WTC11 (cell line): ENCODE results near the gene PGLYRP2.
A peak's percentile ranks its signal among the peaks of the same experiment; 100 is the strongest.

Experiments
- CTCF ChIP-seq: fragments of 200-600 bp; IDR thresholded peaks from 2 replicates; pipeline ENCODE4 v1.8.0; 2022; ENCODE audit warnings: antibody characterized with exemption
- ELF4 ChIP-seq: sonication (generic); formaldehyde crosslinking; IDR thresholded peaks from 2 replicates; pipeline ENCODE4 v1.8.1; 2022; ENCODE audit warnings: low read depth, mild to moderate bottlenecking, moderate library complexity, missing genetic modification reagents
- KAT7 ChIP-seq: sonication (generic); formaldehyde crosslinking; IDR thresholded peaks from 2 replicates; pipeline ENCODE4 v1.8.1; 2023; ENCODE audit warnings: missing genetic modification reagents, mild to moderate bottlenecking, borderline replicate concordance
- NR2C2 ChIP-seq: sonication (generic); formaldehyde crosslinking; IDR thresholded peaks from 2 replicates; pipeline ENCODE4 v1.8.0; 2022; ENCODE audit warnings: mild to moderate bottlenecking, missing genetic modification reagents
- SMAD4 ChIP-seq: sonication (generic); formaldehyde crosslinking; IDR thresholded peaks from 2 replicates; pipeline ENCODE4 v1.8.0; 2022; ENCODE audit warnings: mild to moderate bottlenecking, missing genetic modification reagents
- ZMAT4 ChIP-seq: fragments of 250-450 bp; sonication (Bioruptor Pico); IDR thresholded peaks from 2 replicates; pipeline ENCODE4 v1.9.0; 2021; ENCODE audit warnings: mild to moderate bottlenecking
- TF ChIP-seq, protein P1 (sequence below): sonication (generic); formaldehyde crosslinking; IDR thresholded peaks from 2 replicates; pipeline ENCODE4 v1.8.1; 2023; ENCODE audit warnings: mild to moderate bottlenecking, missing genetic modification reagents, borderline replicate concordance
- TF ChIP-seq, protein P2 (sequence below): sonication (generic); formaldehyde crosslinking; IDR thresholded peaks from 2 replicates; pipeline ENCODE4 v1.8.0; 2022; ENCODE audit warnings: mild to moderate bottlenecking, missing genetic modification reagents
- TF ChIP-seq, protein P3 (sequence below): sonication (generic); formaldehyde crosslinking; IDR thresholded peaks from 2 replicates; pipeline ENCODE4 v1.8.1; 2023; ENCODE audit warnings: mild to moderate bottlenecking, missing genetic modification reagents, moderate library complexity
- TF ChIP-seq, protein P4 (sequence below): sonication (generic); formaldehyde crosslinking; IDR thresholded peaks from 2 replicates; pipeline ENCODE4 v1.8.1; 2022; ENCODE audit warnings: missing genetic modification reagents, borderline replicate concordance
- TF ChIP-seq, protein P5 (sequence below): sonication (generic); formaldehyde crosslinking; IDR thresholded peaks from 2 replicates; pipeline ENCODE4 v1.8.0; 2023; ENCODE audit warnings: missing genetic modification reagents, mild to moderate bottlenecking, borderline replicate concordance
- TF ChIP-seq, protein P6 (sequence below): sonication (generic); formaldehyde crosslinking; IDR thresholded peaks from 2 replicates; pipeline ENCODE4 v1.8.0; 2022; ENCODE audit warnings: mild to moderate bottlenecking, missing genetic modification reagents

- no peak for TF ChIP-seq CTCF
- TF ChIP-seq, protein P1, sequence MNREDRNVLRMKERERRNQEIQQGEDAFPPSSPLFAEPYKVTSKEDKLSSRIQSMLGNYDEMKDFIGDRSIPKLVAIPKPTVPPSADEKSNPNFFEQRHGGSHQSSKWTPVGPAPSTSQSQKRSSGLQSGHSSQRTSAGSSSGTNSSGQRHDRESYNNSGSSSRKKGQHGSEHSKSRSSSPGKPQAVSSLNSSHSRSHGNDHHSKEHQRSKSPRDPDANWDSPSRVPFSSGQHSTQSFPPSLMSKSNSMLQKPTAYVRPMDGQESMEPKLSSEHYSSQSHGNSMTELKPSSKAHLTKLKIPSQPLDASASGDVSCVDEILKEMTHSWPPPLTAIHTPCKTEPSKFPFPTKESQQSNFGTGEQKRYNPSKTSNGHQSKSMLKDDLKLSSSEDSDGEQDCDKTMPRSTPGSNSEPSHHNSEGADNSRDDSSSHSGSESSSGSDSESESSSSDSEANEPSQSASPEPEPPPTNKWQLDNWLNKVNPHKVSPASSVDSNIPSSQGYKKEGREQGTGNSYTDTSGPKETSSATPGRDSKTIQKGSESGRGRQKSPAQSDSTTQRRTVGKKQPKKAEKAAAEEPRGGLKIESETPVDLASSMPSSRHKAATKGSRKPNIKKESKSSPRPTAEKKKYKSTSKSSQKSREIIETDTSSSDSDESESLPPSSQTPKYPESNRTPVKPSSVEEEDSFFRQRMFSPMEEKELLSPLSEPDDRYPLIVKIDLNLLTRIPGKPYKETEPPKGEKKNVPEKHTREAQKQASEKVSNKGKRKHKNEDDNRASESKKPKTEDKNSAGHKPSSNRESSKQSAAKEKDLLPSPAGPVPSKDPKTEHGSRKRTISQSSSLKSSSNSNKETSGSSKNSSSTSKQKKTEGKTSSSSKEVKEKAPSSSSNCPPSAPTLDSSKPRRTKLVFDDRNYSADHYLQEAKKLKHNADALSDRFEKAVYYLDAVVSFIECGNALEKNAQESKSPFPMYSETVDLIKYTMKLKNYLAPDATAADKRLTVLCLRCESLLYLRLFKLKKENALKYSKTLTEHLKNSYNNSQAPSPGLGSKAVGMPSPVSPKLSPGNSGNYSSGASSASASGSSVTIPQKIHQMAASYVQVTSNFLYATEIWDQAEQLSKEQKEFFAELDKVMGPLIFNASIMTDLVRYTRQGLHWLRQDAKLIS (CRISPR knock-in tag) = no peak
- TF ChIP-seq, protein P2, sequence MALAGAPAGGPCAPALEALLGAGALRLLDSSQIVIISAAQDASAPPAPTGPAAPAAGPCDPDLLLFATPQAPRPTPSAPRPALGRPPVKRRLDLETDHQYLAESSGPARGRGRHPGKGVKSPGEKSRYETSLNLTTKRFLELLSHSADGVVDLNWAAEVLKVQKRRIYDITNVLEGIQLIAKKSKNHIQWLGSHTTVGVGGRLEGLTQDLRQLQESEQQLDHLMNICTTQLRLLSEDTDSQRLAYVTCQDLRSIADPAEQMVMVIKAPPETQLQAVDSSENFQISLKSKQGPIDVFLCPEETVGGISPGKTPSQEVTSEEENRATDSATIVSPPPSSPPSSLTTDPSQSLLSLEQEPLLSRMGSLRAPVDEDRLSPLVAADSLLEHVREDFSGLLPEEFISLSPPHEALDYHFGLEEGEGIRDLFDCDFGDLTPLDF (CRISPR knock-in tag) = no peak
- TF ChIP-seq, protein P3, sequence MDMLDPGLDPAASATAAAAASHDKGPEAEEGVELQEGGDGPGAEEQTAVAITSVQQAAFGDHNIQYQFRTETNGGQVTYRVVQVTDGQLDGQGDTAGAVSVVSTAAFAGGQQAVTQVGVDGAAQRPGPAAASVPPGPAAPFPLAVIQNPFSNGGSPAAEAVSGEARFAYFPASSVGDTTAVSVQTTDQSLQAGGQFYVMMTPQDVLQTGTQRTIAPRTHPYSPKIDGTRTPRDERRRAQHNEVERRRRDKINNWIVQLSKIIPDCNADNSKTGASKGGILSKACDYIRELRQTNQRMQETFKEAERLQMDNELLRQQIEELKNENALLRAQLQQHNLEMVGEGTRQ (CRISPR knock-in tag) = no peak
- no peak for TF ChIP-seq KAT7 (CRISPR knock-in tag)
- TF ChIP-seq, protein P4, sequence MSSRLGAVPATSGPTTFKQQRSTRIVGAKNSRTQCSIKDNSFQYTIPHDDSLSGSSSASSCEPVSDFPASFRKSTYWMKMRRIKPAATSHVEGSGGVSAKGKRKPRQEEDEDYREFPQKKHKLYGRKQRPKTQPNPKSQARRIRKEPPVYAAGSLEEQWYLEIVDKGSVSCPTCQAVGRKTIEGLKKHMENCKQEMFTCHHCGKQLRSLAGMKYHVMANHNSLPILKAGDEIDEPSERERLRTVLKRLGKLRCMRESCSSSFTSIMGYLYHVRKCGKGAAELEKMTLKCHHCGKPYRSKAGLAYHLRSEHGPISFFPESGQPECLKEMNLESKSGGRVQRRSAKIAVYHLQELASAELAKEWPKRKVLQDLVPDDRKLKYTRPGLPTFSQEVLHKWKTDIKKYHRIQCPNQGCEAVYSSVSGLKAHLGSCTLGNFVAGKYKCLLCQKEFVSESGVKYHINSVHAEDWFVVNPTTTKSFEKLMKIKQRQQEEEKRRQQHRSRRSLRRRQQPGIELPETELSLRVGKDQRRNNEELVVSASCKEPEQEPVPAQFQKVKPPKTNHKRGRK (CRISPR knock-in tag) = 0 out of 2 replicates have a peak, but pooled peaks have one; percentile 32
- no peak for TF ChIP-seq ELF4 (CRISPR knock-in tag)
- no peak for TF ChIP-seq SMAD4 (CRISPR knock-in tag)
- no peak for TF ChIP-seq ZMAT4 (CRISPR knock-in tag)
- TF ChIP-seq NR2C2 = no peak
- TF ChIP-seq, protein P5, sequence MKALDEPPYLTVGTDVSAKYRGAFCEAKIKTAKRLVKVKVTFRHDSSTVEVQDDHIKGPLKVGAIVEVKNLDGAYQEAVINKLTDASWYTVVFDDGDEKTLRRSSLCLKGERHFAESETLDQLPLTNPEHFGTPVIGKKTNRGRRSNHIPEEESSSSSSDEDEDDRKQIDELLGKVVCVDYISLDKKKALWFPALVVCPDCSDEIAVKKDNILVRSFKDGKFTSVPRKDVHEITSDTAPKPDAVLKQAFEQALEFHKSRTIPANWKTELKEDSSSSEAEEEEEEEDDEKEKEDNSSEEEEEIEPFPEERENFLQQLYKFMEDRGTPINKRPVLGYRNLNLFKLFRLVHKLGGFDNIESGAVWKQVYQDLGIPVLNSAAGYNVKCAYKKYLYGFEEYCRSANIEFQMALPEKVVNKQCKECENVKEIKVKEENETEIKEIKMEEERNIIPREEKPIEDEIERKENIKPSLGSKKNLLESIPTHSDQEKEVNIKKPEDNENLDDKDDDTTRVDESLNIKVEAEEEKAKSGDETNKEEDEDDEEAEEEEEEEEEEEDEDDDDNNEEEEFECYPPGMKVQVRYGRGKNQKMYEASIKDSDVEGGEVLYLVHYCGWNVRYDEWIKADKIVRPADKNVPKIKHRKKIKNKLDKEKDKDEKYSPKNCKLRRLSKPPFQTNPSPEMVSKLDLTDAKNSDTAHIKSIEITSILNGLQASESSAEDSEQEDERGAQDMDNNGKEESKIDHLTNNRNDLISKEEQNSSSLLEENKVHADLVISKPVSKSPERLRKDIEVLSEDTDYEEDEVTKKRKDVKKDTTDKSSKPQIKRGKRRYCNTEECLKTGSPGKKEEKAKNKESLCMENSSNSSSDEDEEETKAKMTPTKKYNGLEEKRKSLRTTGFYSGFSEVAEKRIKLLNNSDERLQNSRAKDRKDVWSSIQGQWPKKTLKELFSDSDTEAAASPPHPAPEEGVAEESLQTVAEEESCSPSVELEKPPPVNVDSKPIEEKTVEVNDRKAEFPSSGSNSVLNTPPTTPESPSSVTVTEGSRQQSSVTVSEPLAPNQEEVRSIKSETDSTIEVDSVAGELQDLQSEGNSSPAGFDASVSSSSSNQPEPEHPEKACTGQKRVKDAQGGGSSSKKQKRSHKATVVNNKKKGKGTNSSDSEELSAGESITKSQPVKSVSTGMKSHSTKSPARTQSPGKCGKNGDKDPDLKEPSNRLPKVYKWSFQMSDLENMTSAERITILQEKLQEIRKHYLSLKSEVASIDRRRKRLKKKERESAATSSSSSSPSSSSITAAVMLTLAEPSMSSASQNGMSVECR (CRISPR knock-in tag) = no peak
- TF ChIP-seq, protein P6, sequence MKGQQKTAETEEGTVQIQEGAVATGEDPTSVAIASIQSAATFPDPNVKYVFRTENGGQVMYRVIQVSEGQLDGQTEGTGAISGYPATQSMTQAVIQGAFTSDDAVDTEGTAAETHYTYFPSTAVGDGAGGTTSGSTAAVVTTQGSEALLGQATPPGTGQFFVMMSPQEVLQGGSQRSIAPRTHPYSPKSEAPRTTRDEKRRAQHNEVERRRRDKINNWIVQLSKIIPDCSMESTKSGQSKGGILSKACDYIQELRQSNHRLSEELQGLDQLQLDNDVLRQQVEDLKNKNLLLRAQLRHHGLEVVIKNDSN (CRISPR knock-in tag) = no peak
Measured at GRCh38 chr19:15466851-15467733, 12.2 kb downstream of the PGLYRP2 start.
